IMR-90 (cell line): ENCODE data around the gene WRAP73. TPM values are rescaled to one million over a fixed set of nuclear protein-coding genes. Genes with fewer than 3 reads are reported as not detected.

Experiments used
- ATAC-seq: fragments of 200-7000 bp; cut with Tn5 transposase; 2 replicates; pipeline ENCODE4 v1.9.1; 2020; ENCODE audit warnings: low read depth, mild to moderate bottlenecking, moderate library complexity
- BruUV-seq: library from RNA; stranded (reverse); fragments of 400-500 nt; replicated peaks from 2 replicates; lab custom pipeline; 2021; lab: Mats Ljungman, UMichigan
- CTCF ChIA-PET: fragments of 300-600 bp; formaldehyde crosslinking; extraction: SDS; loops from one replicate; lab custom pipeline; 2021; ENCODE audit warnings: antibody characterized with exemption; lab: Yijun Ruan, JAX
- POLR2A ChIA-PET: fragments of 300-600 bp; sonication (Branson Sonifier 250); formaldehyde crosslinking; loops from one replicate; lab custom pipeline; 2022; ENCODE audit warnings: antibody characterized with exemption; ENCODE audit not compliant: unreplicated experiment; lab: Charles Lee
- DNase-seq: peaks from one replicate; pipeline ENCODE4 v3.0.0; 2013
- H2AFZ ChIP-seq: replicated peaks from 2 replicates; pipeline ENCODE3; 2013; ENCODE audit warnings: low read length, mild to moderate bottlenecking; ENCODE audit not compliant: poor library complexity
- H2AK5ac ChIP-seq: 2 replicates; pipeline ENCODE4 v1.6.1; 2013; ENCODE audit warnings: low read depth, low read length, inconsistent platforms
- H2AK9ac ChIP-seq: replicated peaks from 2 replicates; pipeline ENCODE3; 2013; ENCODE audit warnings: mild to moderate bottlenecking, low read depth, low read length, moderate library complexity; ENCODE audit not compliant: poor library complexity
- H2BK120ac ChIP-seq: 2 replicates; pipeline ENCODE4 v1.6.1; 2013; ENCODE audit warnings: low read depth, low read length, inconsistent platforms
- H2BK15ac ChIP-seq: 3 replicates; pipeline ENCODE4 v1.6.1; 2013; ENCODE audit warnings: low read depth, low read length, inconsistent platforms
- H2BK20ac ChIP-seq: 2 replicates; pipeline ENCODE4 v1.6.1; 2013; ENCODE audit warnings: low read depth, mild to moderate bottlenecking, inconsistent platforms, low read length, moderate library complexity
- H2BK5ac ChIP-seq: 2 replicates; pipeline ENCODE4 v1.6.1; 2013; ENCODE audit warnings: mild to moderate bottlenecking, low read depth, low read length, inconsistent platforms; ENCODE audit not compliant: poor library complexity, severe bottlenecking
- H3K14ac ChIP-seq: replicated peaks from 2 replicates; pipeline ENCODE4 v1.6.1; 2013; ENCODE audit warnings: low read depth, low read length, inconsistent platforms
- H3K18ac ChIP-seq: 2 replicates; pipeline ENCODE4 v1.6.1; 2013; ENCODE audit warnings: low read depth, low read length, control low read depth
- H3K23ac ChIP-seq: 2 replicates; pipeline ENCODE4 v1.6.1; 2013; ENCODE audit warnings: low read depth, low read length, inconsistent platforms
- H3K27ac ChIP-seq: 2 replicates; pipeline ENCODE4 v1.5.1; 2013; ENCODE audit warnings: mild to moderate bottlenecking, control low read depth, low read length; ENCODE audit not compliant: insufficient read depth
- H3K27me3 ChIP-seq: 2 replicates; pipeline ENCODE4 v1.6.1; 2013; ENCODE audit warnings: low read length; ENCODE audit not compliant: control insufficient read depth, insufficient read depth
- H3K36me3 ChIP-seq: 2 replicates; pipeline ENCODE4 v1.6.1; 2013; ENCODE audit warnings: low read length, mixed read lengths; ENCODE audit not compliant: control insufficient read depth, insufficient read depth
- H3K4ac ChIP-seq: 2 replicates; pipeline ENCODE4 v1.6.1; 2013; ENCODE audit warnings: low read depth, low read length, inconsistent platforms
- H3K4me1 ChIP-seq: 2 replicates; pipeline ENCODE4 v1.6.1; 2013; ENCODE audit warnings: low read length, mixed read lengths; ENCODE audit not compliant: control insufficient read depth, insufficient read depth
- H3K4me2 ChIP-seq: 2 replicates; pipeline ENCODE4 v1.6.1; 2013; ENCODE audit warnings: low read depth, mild to moderate bottlenecking, control low read depth, low read length, moderate library complexity
- H3K4me3 ChIP-seq: 2 replicates; pipeline ENCODE4 v1.5.1; 2013; ENCODE audit warnings: low read depth, mild to moderate bottlenecking, control low read depth, low read length, moderate library complexity; ENCODE audit not compliant: insufficient read depth
- H3K56ac ChIP-seq: 2 replicates; pipeline ENCODE4 v1.6.1; 2013; ENCODE audit warnings: low read length, inconsistent platforms; ENCODE audit not compliant: insufficient read depth; ENCODE audit errors: extremely low read depth
- H3K79me1 ChIP-seq, 2 experiments: 2 replicates each; pipeline ENCODE4 v1.6.1; 2013; ENCODE audit warnings: low read length in 2 of 2, inconsistent platforms in 1 of 2, low read depth in 1 of 2
- H3K9ac ChIP-seq: 2 replicates; pipeline ENCODE4 v1.6.1; 2013; ENCODE audit warnings: low read depth, low read length, control low read depth
- H3K9me1 ChIP-seq: 2 replicates; pipeline ENCODE4 v1.6.1; 2013; ENCODE audit warnings: low read length, inconsistent platforms; ENCODE audit not compliant: insufficient read depth
- H3K9me3 ChIP-seq: 2 replicates; pipeline ENCODE4 v1.6.1; 2013; ENCODE audit warnings: low read length; ENCODE audit not compliant: control insufficient read depth, insufficient read depth
- H4K20me1 ChIP-seq: 2 replicates; pipeline ENCODE4 v1.6.1; 2013; ENCODE audit warnings: low read length, inconsistent platforms; ENCODE audit not compliant: insufficient read depth
- H4K5ac ChIP-seq: 2 replicates; pipeline ENCODE4 v1.6.1; 2013; ENCODE audit warnings: mild to moderate bottlenecking, low read depth, low read length, control low read depth
- H4K8ac ChIP-seq, 2 experiments: 2 replicates each; pipeline ENCODE4 v1.6.1; 2013; ENCODE audit warnings: low read depth in 2 of 2, low read length in 2 of 2, control low read depth in 1 of 2, inconsistent platforms in 1 of 2
- H4K91ac ChIP-seq: 2 replicates; pipeline ENCODE4 v1.6.1; 2013; ENCODE audit warnings: low read depth, low read length, inconsistent platforms; ENCODE audit not compliant: insufficient read depth
- BHLHE40 ChIP-seq: fragments of 150-350 bp; IDR thresholded peaks from 2 replicates; pipeline ENCODE4 v1.6.1; 2016; ENCODE audit warnings: mild to moderate bottlenecking, low read depth, low read length
- CEBPB ChIP-seq: IDR thresholded peaks from 2 replicates; pipeline ENCODE4 v1.6.1; 2012; ENCODE audit warnings: low read depth, low read length, improper control_type of control experiment
- CHD1 ChIP-seq: IDR thresholded peaks from 2 replicates; pipeline ENCODE4 v1.6.1; 2012; ENCODE audit warnings: low read depth, low read length, improper control_type of control experiment
- CTCF ChIP-seq: conservative IDR thresholded peaks from 2 replicates; pipeline ENCODE4 v1.5.1; 2012; ENCODE audit warnings: mild to moderate bottlenecking, low read depth, low read length, improper control_type of control experiment
- FOS ChIP-seq: fragments of 150-350 bp; IDR thresholded peaks from 2 replicates; pipeline ENCODE4 v1.6.1; 2016; ENCODE audit warnings: low read depth, low read length
- MAFK ChIP-seq: IDR thresholded peaks from 2 replicates; pipeline ENCODE4 v1.6.1; 2012; ENCODE audit warnings: low read depth, low read length, improper control_type of control experiment
- MXI1 ChIP-seq: IDR thresholded peaks from 2 replicates; pipeline ENCODE4 v1.6.1; 2012; ENCODE audit warnings: low read depth, mild to moderate bottlenecking, low read length, moderate library complexity, borderline replicate concordance
- NFE2L2 ChIP-seq: fragments of 150-350 bp; IDR thresholded peaks from 2 replicates; pipeline ENCODE4 v1.6.1; 2016; ENCODE audit warnings: low read depth, mild to moderate bottlenecking, low read length
- POLR2A ChIP-seq: IDR thresholded peaks from 2 replicates; pipeline ENCODE4 v1.6.1; 2012; ENCODE audit warnings: mild to moderate bottlenecking, low read depth, low read length
- RAD21 ChIP-seq: IDR thresholded peaks from 2 replicates; pipeline ENCODE4 v1.6.1; 2012; ENCODE audit warnings: low read length, improper control_type of control experiment
- RCOR1 ChIP-seq: IDR thresholded peaks from 2 replicates; pipeline ENCODE4 v1.6.1; 2012; ENCODE audit warnings: mild to moderate bottlenecking, low read length, improper control_type of control experiment; ENCODE audit not compliant: insufficient replicate concordance
- RFX5 ChIP-seq: IDR thresholded peaks from 2 replicates; pipeline ENCODE4 v1.8.0; 2012; ENCODE audit warnings: low read depth, mild to moderate bottlenecking, low read length, moderate library complexity
- SMC3 ChIP-seq: fragments of 150-350 bp; IDR thresholded peaks from 2 replicates; pipeline ENCODE4 v1.6.1; 2016; ENCODE audit warnings: low read depth, mild to moderate bottlenecking, antibody characterized with exemption, low read length, moderate library complexity
- WGBS, 2 experiments: methylation state at CpG; one replicate each; pipeline versions ENCODE4 v1.1.5 to v1.1.7; 2013; ENCODE audit warnings: missing lambda C conversion rate in 2 of 2; ENCODE audit not compliant: insufficient read length in 1 of 2; ENCODE audit errors: extremely low coverage in 2 of 2; 5-methylcytosine and 5-hydroxymethylcytosine counted together
- dilution Hi-C: fragments of 300-500 bp; cut with HindIII; formaldehyde crosslinking; loops from one replicate; pipeline ENCODE4 v1.14.3; 2018; ENCODE audit warnings: low sequenced_read_pairs; ENCODE audit not compliant: unreplicated experiment
- in situ Hi-C: fragments of 300-500 bp; cut with MboI; formaldehyde crosslinking; loops from 3 replicates; pipeline ENCODE4 v1.14.3; 2019; ENCODE audit warnings: low sequenced_read_pairs, inconsistent platforms, mixed read lengths
- intact Hi-C: fragments of 100-400 bp; cut with micrococcal nuclease; formaldehyde crosslinking; loops from 2 replicates; pipeline ENCODE4 v1.10.0; 2022
- polyA plus RNA-seq, 3 experiments: library from polyadenylated mRNA; depleted of rRNA; stranded (reverse); fragments of >200 nt; gene quantifications; 2 replicates each; pipeline ENCODE4 v1.2.3, GENCODE V29; 2012; ENCODE audit warnings: low replicate concordance in 1 of 3
- total RNA-seq: library from RNA; depleted of rRNA; stranded (reverse); fragments of >200 nt; gene quantifications from 2 replicates; pipeline ENCODE4 v1.2.3, GENCODE V29; 2012
- TF ChIP-seq, protein P1 (sequence below): fragments of 150-350 bp; IDR thresholded peaks from 2 replicates; pipeline ENCODE4 v1.6.1; 2017; ENCODE audit warnings: mild to moderate bottlenecking, antibody characterized with exemption, low read length, low read depth
- TF ChIP-seq, protein P2 (sequence below): fragments of 150-350 bp; IDR thresholded peaks from 2 replicates; pipeline ENCODE4 v1.6.1; 2016; ENCODE audit warnings: low read depth, mild to moderate bottlenecking, low read length, moderate library complexity, borderline replicate concordance

WRAP73 gene
- total and polyA plus RNA-seq, 2 of the 4 experiments (the other 2 are of a cell fraction) = 10.8 to 23.6 TPM

- H3K23ac ChIP-seq = no peak overlapping the region
- intact Hi-C loops = no loop called here
- H2BK5ac ChIP-seq = no peak overlapping the region
- no peaks in the 10 kb centered on the region for H3K4me1 ChIP-seq
- no peak overlapping the region for H3K18ac ChIP-seq
- H4K5ac ChIP-seq = no peak overlapping the region
- H3K14ac ChIP-seq = no peak overlapping the region
- no peak overlapping the region for H3K56ac ChIP-seq
- H3K9me3 ChIP-seq = no peaks in the 10 kb centered on the region
- DNase-seq = no peak
- H2AK5ac ChIP-seq = no peak overlapping the region
- WGBS, 2 experiments = 28% methylated on average over 11 of the region's 30 CpGs; no CpG with 5 or more reads in 1 of the 2 experiments
- peak overlapping the region; percentile 58 for H2AFZ ChIP-seq
- no peaks in the 10 kb centered on the region for H4K20me1 ChIP-seq
- H2AK9ac ChIP-seq = no peak overlapping the region
- H3K36me3 ChIP-seq = no peaks in the 10 kb centered on the region
- H3K9me1 ChIP-seq = no peaks in the 10 kb centered on the region
- no peak overlapping the region for H4K8ac ChIP-seq
- dilution Hi-C loops = no loop called here
- H2BK20ac ChIP-seq = no peak overlapping the region
- H2BK120ac ChIP-seq = no peak overlapping the region
- H3K9ac ChIP-seq = no peak overlapping the region
- ChIA-PET CTCF (no interaction called here), POLR2A (no interaction called here)
- in situ Hi-C loops = no loop called here
- no peak overlapping the region for H3K4me3 ChIP-seq
- H3K4me2 ChIP-seq = no peak overlapping the region
- peak; percentile 54 for ATAC-seq
- H2BK15ac ChIP-seq = no peak overlapping the region
- H4K91ac ChIP-seq = no peak overlapping the region
- peaks cover 20% of the 10 kb centered on the region; the same call in 1 of the 2 replicates for H3K27me3 ChIP-seq
- H3K27ac ChIP-seq = no peak overlapping the region
- H3K4ac ChIP-seq = no peak overlapping the region
- no peaks in the 10 kb centered on the region for H3K79me1 ChIP-seq
- no TSS peak for BruUV-seq
- TF ChIP-seq MXI1 (no peak), RAD21 (no peak), NFE2L2 (no peak), CEBPB (no peak), CHD1 (no peak), RFX5 (no peak), MAFK (no peak), FOS (no peak), BHLHE40 (no peak), POLR2A (no peak), CTCF (no peak), SMC3 (no peak), RCOR1 (no peak)
- TF ChIP-seq, protein P1, sequence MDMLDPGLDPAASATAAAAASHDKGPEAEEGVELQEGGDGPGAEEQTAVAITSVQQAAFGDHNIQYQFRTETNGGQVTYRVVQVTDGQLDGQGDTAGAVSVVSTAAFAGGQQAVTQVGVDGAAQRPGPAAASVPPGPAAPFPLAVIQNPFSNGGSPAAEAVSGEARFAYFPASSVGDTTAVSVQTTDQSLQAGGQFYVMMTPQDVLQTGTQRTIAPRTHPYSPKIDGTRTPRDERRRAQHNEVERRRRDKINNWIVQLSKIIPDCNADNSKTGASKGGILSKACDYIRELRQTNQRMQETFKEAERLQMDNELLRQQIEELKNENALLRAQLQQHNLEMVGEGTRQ = no peak
- TF ChIP-seq, protein P2, sequence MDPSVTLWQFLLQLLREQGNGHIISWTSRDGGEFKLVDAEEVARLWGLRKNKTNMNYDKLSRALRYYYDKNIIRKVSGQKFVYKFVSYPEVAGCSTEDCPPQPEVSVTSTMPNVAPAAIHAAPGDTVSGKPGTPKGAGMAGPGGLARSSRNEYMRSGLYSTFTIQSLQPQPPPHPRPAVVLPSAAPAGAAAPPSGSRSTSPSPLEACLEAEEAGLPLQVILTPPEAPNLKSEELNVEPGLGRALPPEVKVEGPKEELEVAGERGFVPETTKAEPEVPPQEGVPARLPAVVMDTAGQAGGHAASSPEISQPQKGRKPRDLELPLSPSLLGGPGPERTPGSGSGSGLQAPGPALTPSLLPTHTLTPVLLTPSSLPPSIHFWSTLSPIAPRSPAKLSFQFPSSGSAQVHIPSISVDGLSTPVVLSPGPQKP = no peak
Measured at GRCh38 chr1:3674100-3675094, 24.5 kb upstream of the WRAP73 start.
